ENCODE measurements around the gene GRM8.

Gene GRM8

GRCh38 chr7:127230192-127230925 lies 22.4 kb downstream of the GRM8 start:
- no peak overlapping the region for H3K27ac ChIP-seq (ENCODE audit: low read depth, low read length)
- peaks cover 0 to 7% of the 10 kb centered on the region in 2 donors for H3K27me3 ChIP-seq (ENCODE audit: control insufficient read depth in 1 of 2, insufficient read depth in 2 of 2, low read length in 2 of 2)
- H3K36me3 ChIP-seq (ENCODE audit: insufficient read depth, low read length) = no peaks in the 10 kb centered on the region
- H3K9ac ChIP-seq (ENCODE audit: low read length) = no peak overlapping the region
- no peaks in the 10 kb centered on the region for H3K4me1 ChIP-seq (ENCODE audit: insufficient read depth, low read length)
- no peaks in the 10 kb centered on the region for H3K9me3 ChIP-seq (ENCODE audit: low read length)
- no peak overlapping the region for H3K4me3 ChIP-seq (ENCODE audit: low read depth in 1 of 2, low read length in 2 of 2)

GRCh38 chr7:127226685-127227374 lies 25.9 kb downstream of the GRM8 start:
- Histone ChIP-seq H3K9me3 (ENCODE audit: low read length) (no peaks in the 10 kb centered on the region), H3K36me3 (ENCODE audit: insufficient read depth, low read length) (no peaks in the 10 kb centered on the region), H3K9ac (ENCODE audit: low read length) (no peak overlapping the region), H3K27me3 (ENCODE audit: control insufficient read depth in 1 of 2, insufficient read depth in 2 of 2, low read length in 2 of 2) (peaks cover 0 to 7% of the 10 kb centered on the region in 2 donors), H3K27ac (ENCODE audit: low read depth, low read length) (no peak overlapping the region), H3K4me3 (ENCODE audit: low read depth in 1 of 2, low read length in 2 of 2) (no peak overlapping the region), H3K4me1 (ENCODE audit: insufficient read depth, low read length) (no peaks in the 10 kb centered on the region)

DNA sequence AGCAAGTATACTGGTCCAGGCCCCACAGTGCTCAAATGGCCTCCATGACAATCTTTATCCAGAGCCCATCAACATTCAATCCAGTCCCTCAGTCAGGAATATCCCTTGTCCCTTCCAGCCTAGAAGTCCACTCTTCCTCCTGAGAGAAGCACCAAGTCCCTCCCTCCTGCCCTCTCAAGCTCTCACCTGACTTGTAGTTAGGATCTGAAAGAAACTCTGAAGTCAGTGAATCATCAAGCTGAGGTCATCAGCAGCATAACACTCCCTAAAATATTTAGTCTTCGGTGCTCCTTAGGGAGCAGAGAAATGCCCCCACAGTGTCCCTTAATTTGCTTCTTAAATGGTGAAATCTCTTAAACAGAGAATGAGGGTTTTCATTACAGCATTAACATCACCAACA lies 31.0 kb downstream of the GRM8 start:
- no peak overlapping the region for H3K9ac ChIP-seq (ENCODE audit: low read length)
- H3K36me3 ChIP-seq (ENCODE audit: insufficient read depth, low read length) = no peaks in the 10 kb centered on the region
- no peaks in the 10 kb centered on the region for H3K4me1 ChIP-seq (ENCODE audit: insufficient read depth, low read length)
- H3K27ac ChIP-seq (ENCODE audit: low read depth, low read length) = no peak overlapping the region
- H3K9me3 ChIP-seq (ENCODE audit: low read length) = no peaks in the 10 kb centered on the region
- H3K27me3 ChIP-seq (ENCODE audit: control insufficient read depth in 1 of 2, insufficient read depth in 2 of 2, low read length in 2 of 2) = peaks cover 0 to 8% of the 10 kb centered on the region in 2 donors
- no peak overlapping the region for H3K4me3 ChIP-seq (ENCODE audit: low read depth in 1 of 2, low read length in 2 of 2)

GRCh38 chr7:127214956-127215718 lies 37.6 kb downstream of the GRM8 start:
- no peaks in the 10 kb centered on the region for H3K4me1 ChIP-seq (ENCODE audit: insufficient read depth, low read length)
- no peak overlapping the region for H3K4me3 ChIP-seq (ENCODE audit: low read depth in 1 of 2, low read length in 2 of 2)
- no peak overlapping the region for H3K9ac ChIP-seq (ENCODE audit: low read length)
- H3K27ac ChIP-seq (ENCODE audit: low read depth, low read length) = no peak overlapping the region
- no peaks in the 10 kb centered on the region for H3K27me3 ChIP-seq (ENCODE audit: control insufficient read depth in 1 of 2, insufficient read depth in 2 of 2, low read length in 2 of 2)
- no peaks in the 10 kb centered on the region for H3K9me3 ChIP-seq (ENCODE audit: low read length)
- no peaks in the 10 kb centered on the region for H3K36me3 ChIP-seq (ENCODE audit: insufficient read depth, low read length)

DNA sequence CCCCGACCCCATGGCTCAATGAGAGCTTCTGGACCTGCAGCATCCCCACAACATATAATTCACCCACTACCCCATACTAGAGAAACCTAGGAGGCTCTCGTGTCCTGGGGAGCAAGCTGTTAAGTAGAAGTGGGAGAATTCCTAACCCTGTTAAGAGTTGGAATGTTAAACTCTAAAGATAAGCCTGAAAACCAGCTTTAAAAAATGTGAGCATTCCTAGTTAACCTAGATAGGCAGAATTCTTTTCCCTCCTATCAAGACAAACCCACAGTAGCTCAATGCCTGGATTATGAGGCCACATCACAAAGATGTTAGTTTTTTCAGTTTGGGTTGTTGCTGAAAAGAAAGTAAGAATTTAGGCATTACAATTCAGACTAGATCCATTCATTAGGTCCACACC lies 42.9 kb downstream of the GRM8 start:
- no peak overlapping the region for H3K4me3 ChIP-seq (ENCODE audit: low read depth in 1 of 2, low read length in 2 of 2)
- no peak overlapping the region for H3K27ac ChIP-seq (ENCODE audit: low read depth, low read length)
- no peak overlapping the region for H3K9ac ChIP-seq (ENCODE audit: low read length)
- no peaks in the 10 kb centered on the region for H3K9me3 ChIP-seq (ENCODE audit: low read length)
- H3K36me3 ChIP-seq (ENCODE audit: insufficient read depth, low read length) = no peaks in the 10 kb centered on the region
- no peaks in the 10 kb centered on the region for H3K27me3 ChIP-seq (ENCODE audit: control insufficient read depth in 1 of 2, insufficient read depth in 2 of 2, low read length in 2 of 2)
- H3K4me1 ChIP-seq (ENCODE audit: insufficient read depth, low read length) = no peaks in the 10 kb centered on the region

DNA sequence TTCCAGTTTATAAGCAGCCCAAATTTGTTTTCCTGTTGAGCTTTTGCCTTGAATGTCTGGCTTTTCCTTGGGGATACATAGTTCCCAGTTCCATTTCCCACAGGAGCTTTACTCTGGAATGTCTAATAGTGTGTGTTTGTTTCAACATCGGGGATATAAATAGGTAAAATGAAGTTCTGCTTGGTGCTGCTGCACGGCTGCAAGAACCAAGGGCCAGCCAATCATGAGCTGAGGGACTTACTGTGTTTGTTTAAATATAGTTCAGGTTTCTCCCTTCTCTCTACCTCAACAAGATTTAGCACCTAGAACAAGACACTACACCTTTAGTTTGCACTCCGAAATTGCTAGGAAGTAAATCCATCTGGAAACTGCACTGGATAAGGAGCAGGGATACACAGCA lies 43.9 kb downstream of the GRM8 start:
- Histone ChIP-seq H3K4me3 (ENCODE audit: low read depth in 1 of 2, low read length in 2 of 2) (no peak overlapping the region), H3K9me3 (ENCODE audit: low read length) (no peaks in the 10 kb centered on the region), H3K27me3 (ENCODE audit: control insufficient read depth in 1 of 2, insufficient read depth in 2 of 2, low read length in 2 of 2) (no peaks in the 10 kb centered on the region), H3K27ac (ENCODE audit: low read depth, low read length) (no peak overlapping the region), H3K9ac (ENCODE audit: low read length) (no peak overlapping the region), H3K4me1 (ENCODE audit: insufficient read depth, low read length) (no peaks in the 10 kb centered on the region), H3K36me3 (ENCODE audit: insufficient read depth, low read length) (no peaks in the 10 kb centered on the region)

GRCh38 chr7:127208351-127208750 lies 44.4 kb downstream of the GRM8 start:
- Histone ChIP-seq H3K27me3 (ENCODE audit: control insufficient read depth in 1 of 2, insufficient read depth in 2 of 2, low read length in 2 of 2) (no peaks in the 10 kb centered on the region), H3K9ac (ENCODE audit: low read length) (no peak overlapping the region), H3K36me3 (ENCODE audit: insufficient read depth, low read length) (no peaks in the 10 kb centered on the region), H3K9me3 (ENCODE audit: low read length) (no peaks in the 10 kb centered on the region), H3K4me3 (ENCODE audit: low read depth in 1 of 2, low read length in 2 of 2) (no peak overlapping the region), H3K27ac (ENCODE audit: low read depth, low read length) (no peak overlapping the region), H3K4me1 (ENCODE audit: insufficient read depth, low read length) (no peaks in the 10 kb centered on the region)

GRCh38 chr7:127207806-127208205 lies 44.9 kb downstream of the GRM8 start:
- Histone ChIP-seq H3K36me3 (ENCODE audit: insufficient read depth, low read length) (no peaks in the 10 kb centered on the region), H3K27me3 (ENCODE audit: control insufficient read depth in 1 of 2, insufficient read depth in 2 of 2, low read length in 2 of 2) (no peaks in the 10 kb centered on the region), H3K4me3 (ENCODE audit: low read depth in 1 of 2, low read length in 2 of 2) (no peak overlapping the region), H3K27ac (ENCODE audit: low read depth, low read length) (no peak overlapping the region), H3K9me3 (ENCODE audit: low read length) (no peaks in the 10 kb centered on the region), H3K4me1 (ENCODE audit: insufficient read depth, low read length) (no peaks in the 10 kb centered on the region), H3K9ac (ENCODE audit: low read length) (no peak overlapping the region)

DNA sequence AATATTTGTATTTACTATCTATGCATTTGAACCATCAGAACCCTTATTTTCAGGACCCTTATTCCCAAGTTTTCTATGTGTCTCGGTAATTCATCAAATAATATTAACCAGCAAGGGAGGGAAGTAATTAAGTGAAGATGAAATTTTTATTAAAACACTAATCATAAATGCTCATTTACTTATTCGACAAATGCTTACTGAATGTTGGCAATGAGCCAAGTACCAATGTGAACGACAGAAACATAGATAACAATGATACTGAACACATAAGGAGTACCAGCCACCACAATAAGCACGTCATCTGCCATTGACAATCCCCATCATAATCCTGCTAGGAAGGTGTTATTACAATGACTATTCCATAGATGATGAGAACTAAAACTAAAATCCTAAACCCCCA lies 45.5 kb downstream of the GRM8 start:
- Histone ChIP-seq H3K36me3 (ENCODE audit: insufficient read depth, low read length) (no peaks in the 10 kb centered on the region), H3K27ac (ENCODE audit: low read depth, low read length) (no peak overlapping the region), H3K4me3 (ENCODE audit: low read depth in 1 of 2, low read length in 2 of 2) (no peak overlapping the region), H3K9me3 (ENCODE audit: low read length) (no peaks in the 10 kb centered on the region), H3K4me1 (ENCODE audit: insufficient read depth, low read length) (no peaks in the 10 kb centered on the region), H3K27me3 (ENCODE audit: control insufficient read depth in 1 of 2, insufficient read depth in 2 of 2, low read length in 2 of 2) (no peaks in the 10 kb centered on the region), H3K9ac (ENCODE audit: low read length) (no peak overlapping the region)

GRCh38 chr7:127194571-127194970 lies 58.2 kb downstream of the GRM8 start:
- Histone ChIP-seq H3K27ac (ENCODE audit: low read depth, low read length) (no peak overlapping the region), H3K4me3 (ENCODE audit: low read depth in 1 of 2, low read length in 2 of 2) (no peak overlapping the region), H3K27me3 (ENCODE audit: control insufficient read depth in 1 of 2, insufficient read depth in 2 of 2, low read length in 2 of 2) (no peaks in the 10 kb centered on the region), H3K9ac (ENCODE audit: low read length) (no peak overlapping the region), H3K9me3 (ENCODE audit: low read length) (no peaks in the 10 kb centered on the region), H3K4me1 (ENCODE audit: insufficient read depth, low read length) (no peaks in the 10 kb centered on the region), H3K36me3 (ENCODE audit: insufficient read depth, low read length) (no peaks in the 10 kb centered on the region)

GRCh38 chr7:127189886-127190285 lies 62.9 kb downstream of the GRM8 start:
- no peaks in the 10 kb centered on the region for H3K36me3 ChIP-seq (ENCODE audit: insufficient read depth, low read length)
- no peaks in the 10 kb centered on the region for H3K4me1 ChIP-seq (ENCODE audit: insufficient read depth, low read length)
- no peaks in the 10 kb centered on the region for H3K9me3 ChIP-seq (ENCODE audit: low read length)
- H3K9ac ChIP-seq (ENCODE audit: low read length) = no peak overlapping the region
- H3K27me3 ChIP-seq (ENCODE audit: control insufficient read depth in 1 of 2, insufficient read depth in 2 of 2, low read length in 2 of 2) = no peaks in the 10 kb centered on the region
- no peak overlapping the region for H3K4me3 ChIP-seq (ENCODE audit: low read depth in 1 of 2, low read length in 2 of 2)
- no peak overlapping the region for H3K27ac ChIP-seq (ENCODE audit: low read depth, low read length)
